NCI-H748 treated with DMSO at 0.1 percent for 48 hours (cell line): ENCODE results near the gene FBRSL1.
"Not testable (repeated sequence)": the region's sequence is repeated elsewhere in the genome, so short reads cannot be mapped to it uniquely, and the experiment has no call there.

ENCODE experiments used
- DNase-seq: peaks from one replicate; lab custom pipeline; 2025; lab: John Stamatoyannopoulos, UW

Gene FBRSL1

DNA sequence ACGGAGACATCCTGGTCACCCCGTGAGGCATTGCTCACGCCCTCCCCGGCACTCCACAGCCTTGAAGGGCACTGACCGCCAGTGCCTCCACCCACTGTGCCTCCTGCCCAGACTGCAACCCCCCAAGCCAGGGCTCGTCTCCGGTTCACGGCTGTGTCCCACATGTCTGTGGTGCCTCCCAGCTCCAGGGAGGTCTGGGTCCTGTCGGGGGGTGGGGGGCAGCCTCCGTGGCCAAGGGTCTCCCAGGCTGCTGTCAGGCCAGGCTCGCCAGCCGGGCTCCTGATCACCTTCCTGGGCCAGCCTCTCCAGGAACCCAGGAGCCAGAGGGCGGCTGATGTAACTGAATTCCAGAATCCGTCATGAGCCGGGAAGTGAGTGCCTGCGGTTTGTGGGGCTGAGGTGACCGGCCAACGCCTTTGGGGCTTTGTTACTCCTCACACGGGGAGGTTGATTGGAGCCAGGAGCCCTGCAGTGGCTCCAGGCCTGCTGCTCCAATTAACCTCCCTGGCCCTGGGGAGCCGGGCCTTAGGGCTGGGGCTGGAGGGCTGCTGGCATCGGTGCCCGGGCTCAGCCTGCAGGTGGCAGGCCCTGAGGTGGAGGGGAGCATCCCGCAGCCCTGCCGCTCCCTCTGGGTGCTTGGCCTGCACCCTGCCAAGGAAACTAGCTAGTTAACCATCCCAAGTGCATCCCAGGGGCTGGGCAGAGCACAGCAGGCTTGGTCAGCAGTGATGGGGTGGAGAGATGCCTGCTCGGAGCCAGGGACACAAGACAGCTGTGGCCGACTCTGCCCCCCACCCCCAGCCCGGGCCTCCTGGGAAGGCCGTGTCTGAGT lies 36.4 kb upstream of the FBRSL1 start:
- DNase-seq: no peak

GRCh38 chr12:132454193-132454932 lies 35.6 kb upstream of the FBRSL1 start:
- no peak for DNase-seq

DNA sequence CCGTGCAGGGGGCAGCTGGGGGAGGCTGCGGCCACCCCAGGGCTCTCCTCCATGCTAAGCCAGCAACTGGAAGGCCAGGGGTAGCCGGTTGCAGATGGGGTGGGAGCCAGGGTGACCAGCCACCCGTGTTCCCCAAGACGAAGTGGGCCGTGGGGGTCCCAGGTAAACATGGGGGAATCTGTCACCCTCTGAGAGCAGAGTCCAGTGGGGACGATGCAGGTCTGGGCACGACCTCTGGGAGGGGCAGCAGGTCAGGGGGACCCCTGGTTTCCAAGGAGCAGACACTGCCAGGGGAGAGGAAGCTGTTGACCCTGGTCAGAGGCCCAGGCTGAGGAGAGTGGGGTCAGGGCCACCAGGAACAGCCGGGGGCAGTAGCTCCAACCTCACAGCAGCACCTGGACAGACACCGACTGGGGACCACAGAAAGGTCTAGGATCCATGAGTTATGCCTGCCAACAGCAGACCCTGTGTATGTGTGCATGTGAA lies 35.0 kb upstream of the FBRSL1 start:
- no peak for DNase-seq

- no peak for DNase-seq
These were observed 34.4 kb upstream of the FBRSL1 start for GRCh38 chr12:132455565-132455964.

DNA sequence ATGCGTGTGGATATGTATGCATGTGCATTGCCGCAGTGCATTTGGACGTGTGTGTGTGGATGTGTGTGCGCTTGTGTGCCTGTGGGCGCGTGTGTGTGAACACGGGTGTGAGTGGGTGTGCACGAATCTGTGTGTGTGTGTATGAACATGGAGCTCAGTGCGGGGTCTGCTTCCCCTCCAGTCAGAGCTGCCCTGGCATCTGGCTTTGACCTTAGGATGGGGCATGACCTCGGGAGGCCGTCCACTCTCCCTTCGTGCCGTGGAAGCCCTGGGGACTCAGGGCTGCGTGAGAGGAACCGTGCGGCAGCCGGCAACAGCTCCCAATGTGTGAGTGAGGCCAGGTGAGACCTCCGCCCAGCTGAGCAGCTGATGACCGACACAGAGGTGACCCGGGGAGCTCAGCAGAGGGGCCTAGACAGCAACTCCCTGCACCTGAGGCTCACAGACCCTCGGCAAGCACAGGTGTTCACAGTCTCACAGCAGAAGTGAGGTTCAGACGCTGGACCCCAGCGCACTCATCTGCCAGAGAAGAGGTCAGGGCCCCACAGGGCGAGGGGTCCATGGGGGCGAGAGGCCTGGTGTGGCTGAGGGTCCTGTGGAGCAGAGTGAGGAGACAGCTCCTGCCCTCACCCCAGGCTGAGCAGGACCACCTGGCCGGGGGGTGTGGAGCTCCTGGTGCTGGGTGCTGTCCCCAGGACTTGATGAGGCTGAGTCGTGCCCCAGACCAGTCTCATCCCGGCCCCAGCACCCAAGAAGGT lies 33.6 kb upstream of the FBRSL1 start:
- DNase-seq: no peak

DNA sequence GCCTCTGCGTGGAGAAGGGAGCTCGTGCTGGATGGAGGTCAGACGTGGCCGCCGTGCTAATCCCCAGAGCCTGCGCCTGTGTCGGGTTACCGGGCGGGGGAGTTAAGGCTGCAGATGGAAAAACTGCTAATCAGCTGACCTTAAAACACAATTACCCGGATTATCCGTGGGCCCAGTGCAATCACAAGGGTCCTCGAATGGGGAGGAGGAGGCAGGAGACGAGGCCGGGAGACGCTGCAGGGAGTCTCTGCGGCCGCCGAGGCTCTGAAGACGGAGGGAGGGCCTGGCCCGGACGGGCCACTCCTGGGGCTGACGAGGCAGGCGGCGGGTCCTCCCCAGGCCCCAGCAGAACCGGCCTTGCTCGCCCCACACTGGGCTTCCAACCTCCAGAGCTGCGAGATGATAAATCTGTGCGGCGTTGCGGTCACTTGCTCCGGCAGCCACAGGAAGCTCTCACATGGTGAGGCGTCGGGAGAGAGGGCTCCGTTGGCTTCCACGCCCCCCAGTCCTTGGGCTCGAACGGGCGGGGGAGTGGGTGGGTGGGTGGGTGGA lies 32.9 kb upstream of the FBRSL1 start:
- DNase-seq: no peak

GRCh38 chr12:132458441-132458840 lies 31.5 kb upstream of the FBRSL1 start:
- DNase-seq: no peak

- DNase-seq: no peak
These were observed 30.9 kb upstream of the FBRSL1 start for GRCh38 chr12:132458846-132459641.

DNA sequence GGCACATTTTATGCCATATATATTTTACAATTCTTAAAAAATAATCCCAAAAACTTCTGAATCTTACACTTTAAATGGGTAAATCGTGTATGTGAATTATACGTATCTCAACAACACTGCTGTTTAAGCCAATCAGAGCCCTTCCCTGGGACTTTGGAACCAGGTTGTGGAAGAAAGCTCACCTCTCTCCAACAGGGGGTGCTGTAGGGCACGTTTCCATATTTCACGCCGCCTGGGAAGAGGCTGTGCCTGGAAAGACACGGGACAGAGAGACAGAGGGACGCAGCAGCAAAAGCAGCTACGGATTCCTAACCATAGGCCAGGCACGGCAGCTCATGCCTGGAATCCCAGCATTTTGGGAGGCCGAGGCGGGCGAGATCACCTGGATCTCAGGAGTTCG lies 29.4 kb upstream of the FBRSL1 start:
- DNase-seq: no peak

DNA sequence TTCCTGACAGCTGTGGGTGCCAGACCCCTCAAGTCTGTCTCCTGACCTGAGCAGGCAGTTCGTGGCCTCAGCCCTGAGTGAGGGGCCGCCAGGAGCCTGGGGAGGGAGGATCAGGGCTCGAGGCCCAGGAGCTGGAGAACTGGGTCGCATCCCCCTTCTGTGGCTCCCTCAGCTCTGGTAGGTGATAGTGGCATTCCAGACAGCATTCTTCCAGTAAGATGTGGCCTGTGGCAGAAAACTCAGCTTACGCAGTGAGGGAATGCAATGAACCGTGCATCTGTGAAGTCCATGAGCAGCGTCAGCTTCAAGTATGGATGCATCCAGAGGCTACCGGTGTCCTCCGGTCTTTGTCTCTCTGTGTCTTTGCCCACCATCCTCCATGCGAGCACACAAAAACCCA lies 28.4 kb upstream of the FBRSL1 start:
- DNase-seq: no peak

GRCh38 chr12:132462788-132463187 lies 27.2 kb upstream of the FBRSL1 start:
- DNase-seq: no peak

DNA sequence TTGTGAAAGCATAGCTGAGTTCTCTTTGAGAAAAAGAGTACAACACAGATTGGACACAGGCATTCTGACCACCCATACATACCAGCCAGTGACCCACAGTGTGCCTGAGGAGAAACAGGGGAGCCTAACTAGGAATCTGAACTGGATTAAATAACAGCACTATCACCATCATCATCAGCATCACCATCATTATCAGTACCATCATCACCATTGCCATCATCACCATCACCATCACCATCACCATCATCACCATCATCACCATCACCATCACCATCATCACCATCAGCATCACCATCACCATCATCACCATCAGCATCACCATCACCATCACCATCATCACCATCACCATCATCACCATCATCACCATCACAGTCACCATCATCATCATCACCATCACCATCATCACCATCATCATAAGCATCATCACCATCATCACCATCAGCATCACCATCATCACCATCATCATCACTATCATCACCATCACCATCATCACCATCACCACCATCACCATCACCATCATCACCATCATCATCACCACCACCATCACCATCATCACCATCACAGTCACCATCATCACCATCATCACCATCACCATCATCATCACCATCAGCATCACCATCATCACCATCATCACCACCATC lies 26.5 kb upstream of the FBRSL1 start:
- not testable (repeated sequence) for DNase-seq

- not testable (repeated sequence) for DNase-seq
These were observed 25.6 kb upstream of the FBRSL1 start for GRCh38 chr12:132464304-132464703.

GRCh38 chr12:132464820-132465219 lies 25.1 kb upstream of the FBRSL1 start:
- no peak for DNase-seq

DNA sequence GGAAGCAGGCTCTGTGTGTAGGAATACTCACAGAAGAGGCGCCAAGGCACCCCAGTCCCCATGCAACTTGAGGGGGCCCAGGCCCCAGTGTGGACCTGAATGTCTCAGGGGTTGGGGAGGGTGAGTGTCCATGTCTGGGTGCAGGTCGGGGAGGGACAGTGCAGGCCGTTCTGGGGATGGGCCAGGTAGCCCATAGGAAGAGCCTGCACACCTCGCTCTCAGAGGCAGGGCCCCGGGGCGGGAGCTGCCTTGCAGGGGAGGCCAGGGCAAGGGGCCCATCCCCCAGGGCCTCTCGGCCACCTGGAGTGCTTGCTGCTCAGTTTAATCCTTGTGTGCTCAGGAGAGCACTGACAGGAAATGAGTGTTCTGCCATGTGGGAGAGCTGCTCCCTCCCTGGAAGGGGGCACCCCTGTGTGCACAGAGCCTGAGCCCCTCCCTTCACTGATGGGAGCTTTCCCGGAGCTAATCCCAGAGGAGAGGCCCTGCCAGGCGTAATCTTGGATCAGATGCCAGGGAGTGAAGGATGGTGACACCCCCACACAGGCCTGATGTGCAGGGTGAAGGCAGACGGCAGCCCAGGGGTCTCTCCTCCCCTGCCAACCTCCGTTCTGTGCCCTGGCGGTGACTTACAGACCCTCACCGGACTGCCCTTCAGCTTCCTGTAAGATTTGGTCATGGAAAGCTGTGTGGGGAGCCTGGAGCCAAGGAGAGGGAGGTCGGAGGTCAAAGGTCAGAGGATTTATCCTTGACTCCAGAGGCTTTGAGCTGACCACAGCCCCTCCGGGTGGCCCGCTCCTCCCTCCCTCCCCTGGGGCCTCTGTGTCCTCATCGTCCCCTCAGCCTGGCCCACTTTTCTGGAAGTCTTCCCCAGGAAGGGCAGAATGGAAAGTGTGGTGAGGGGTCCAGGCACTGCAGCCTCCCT lies 24.4 kb upstream of the FBRSL1 start:
- no peak for DNase-seq

DNA sequence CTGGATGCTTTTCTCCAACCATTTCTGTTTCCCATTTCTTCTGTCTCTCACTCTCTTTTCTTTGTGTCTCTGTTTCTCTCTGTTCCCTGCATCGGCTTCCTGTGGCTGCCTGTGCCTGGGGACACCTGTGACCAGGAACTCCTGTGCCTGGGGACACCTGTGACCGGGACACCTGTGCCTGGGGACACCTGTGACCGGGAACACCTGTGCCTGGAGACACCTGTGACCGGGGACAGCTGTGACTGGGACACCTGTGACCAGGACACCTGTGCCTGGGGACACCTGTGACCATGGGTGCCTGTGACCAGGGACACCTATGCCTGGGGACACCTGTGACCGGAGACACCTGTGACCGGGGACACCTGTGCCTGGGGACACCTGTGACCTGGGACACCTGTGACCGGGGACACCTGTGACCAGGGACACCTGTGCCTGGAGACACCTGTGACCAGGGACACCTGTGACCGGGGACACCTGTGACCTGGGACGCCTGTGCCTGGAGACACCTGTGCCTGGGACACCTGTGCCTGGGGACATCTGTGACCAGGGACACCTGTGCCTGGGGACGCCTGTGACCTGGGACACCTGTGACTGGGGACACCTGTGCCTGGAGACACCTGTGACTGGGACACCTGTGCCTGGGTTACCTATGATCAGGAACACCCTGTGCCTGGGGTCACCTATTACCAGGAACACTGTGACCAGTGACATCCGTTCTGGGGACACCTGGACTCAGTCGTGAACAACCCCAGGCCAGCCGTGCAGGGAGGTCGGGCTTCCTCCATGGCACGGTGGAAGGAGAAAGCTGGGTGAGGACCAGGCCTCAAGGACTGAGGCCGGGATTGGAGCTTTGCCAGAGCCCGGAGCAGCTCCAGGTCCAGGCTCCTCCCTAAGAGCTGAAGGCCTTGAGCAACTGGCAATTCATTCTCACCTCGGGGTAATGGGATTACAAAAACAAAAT lies 23.4 kb upstream of the FBRSL1 start:
- no peak for DNase-seq

DNA sequence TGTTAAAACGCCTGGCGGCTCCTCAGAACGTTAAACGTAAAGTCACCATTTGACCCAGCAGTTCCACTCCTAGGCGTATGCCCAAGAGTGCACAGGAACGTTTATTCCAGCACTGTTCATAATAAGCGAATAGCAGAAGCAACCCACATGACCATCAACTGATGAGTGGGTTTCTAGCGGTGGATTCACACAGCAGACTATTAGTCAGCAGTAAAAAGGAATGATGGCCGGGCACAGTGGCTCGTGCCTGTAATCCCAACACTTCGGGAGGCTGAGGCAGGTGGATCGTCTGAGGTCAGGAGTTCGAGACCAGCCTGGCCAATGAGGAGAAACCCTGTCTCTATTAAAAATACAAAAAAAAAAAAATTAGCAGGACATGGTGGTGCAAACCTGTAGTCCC lies 22.4 kb upstream of the FBRSL1 start:
- no peak for DNase-seq

GRCh38 chr12:132469423-132469822 lies 20.5 kb upstream of the FBRSL1 start:
- no peak for DNase-seq

DNA sequence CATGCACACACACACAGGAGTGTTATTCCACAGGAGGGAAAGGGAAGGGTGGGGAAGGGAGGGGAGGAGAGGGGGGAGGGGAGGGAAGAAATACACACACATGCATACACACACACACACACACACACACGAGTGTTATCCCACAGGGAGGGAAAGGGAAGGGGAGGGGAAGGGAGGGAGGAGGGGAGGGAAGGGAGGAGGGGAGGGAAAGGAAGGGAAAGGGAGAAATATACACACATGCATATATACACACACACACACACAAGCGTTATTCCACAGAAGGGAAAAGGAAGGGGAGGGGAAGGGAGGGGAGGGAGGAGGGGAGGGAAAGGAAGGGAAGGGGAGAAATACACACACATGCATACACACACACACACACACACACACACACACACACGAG lies 19.6 kb upstream of the FBRSL1 start:
- no peak for DNase-seq
